A673 (cell line): Measurements from ENCODE around the gene LMBR1.

ENCODE experiments used
- EZH2 ChIP-seq: fragments of 200-600 bp; sonication (generic); IDR thresholded peaks from 2 replicates; pipeline ENCODE4 v1.6.1; 2017; ENCODE audit warnings: borderline replicate concordance, low read depth, mild to moderate bottlenecking, mixed read lengths, antibody characterized with exemption, low read length; ENCODE audit not compliant: poor library complexity, severe bottlenecking
- TF ChIP-seq, protein P1 (sequence below): fragments of 300-800, 200-600 bp; sonication (generic); conservative IDR thresholded peaks from 2 replicates; pipeline ENCODE4 v1.5.1; 2017; ENCODE audit warnings: low read depth, mild to moderate bottlenecking, antibody characterized with exemption, low read length, moderate library complexity, mixed read lengths

DNA sequence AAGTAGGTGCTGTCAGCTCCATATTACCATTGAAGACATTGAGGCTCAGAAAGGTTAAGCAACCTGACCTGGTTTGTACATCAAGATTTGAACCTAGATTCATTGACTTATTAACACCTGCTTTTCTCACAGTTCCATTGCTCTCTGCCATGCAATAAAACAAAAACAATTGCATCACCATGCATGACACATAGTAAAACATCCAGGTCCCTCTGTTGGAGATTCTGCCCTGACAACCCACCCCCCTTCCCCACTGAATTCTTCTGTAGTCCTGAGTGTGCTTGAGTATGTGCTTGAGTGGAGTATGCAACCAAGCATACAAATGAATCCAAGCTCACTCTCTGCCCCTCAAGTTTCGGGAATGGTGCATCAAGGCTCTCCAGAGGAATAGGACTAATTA is 6.0 kb upstream of the LMBR1 start:
- TF ChIP-seq, protein P1, sequence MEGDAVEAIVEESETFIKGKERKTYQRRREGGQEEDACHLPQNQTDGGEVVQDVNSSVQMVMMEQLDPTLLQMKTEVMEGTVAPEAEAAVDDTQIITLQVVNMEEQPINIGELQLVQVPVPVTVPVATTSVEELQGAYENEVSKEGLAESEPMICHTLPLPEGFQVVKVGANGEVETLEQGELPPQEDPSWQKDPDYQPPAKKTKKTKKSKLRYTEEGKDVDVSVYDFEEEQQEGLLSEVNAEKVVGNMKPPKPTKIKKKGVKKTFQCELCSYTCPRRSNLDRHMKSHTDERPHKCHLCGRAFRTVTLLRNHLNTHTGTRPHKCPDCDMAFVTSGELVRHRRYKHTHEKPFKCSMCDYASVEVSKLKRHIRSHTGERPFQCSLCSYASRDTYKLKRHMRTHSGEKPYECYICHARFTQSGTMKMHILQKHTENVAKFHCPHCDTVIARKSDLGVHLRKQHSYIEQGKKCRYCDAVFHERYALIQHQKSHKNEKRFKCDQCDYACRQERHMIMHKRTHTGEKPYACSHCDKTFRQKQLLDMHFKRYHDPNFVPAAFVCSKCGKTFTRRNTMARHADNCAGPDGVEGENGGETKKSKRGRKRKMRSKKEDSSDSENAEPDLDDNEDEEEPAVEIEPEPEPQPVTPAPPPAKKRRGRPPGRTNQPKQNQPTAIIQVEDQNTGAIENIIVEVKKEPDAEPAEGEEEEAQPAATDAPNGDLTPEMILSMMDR, result no peak
- no peak for TF ChIP-seq EZH2
